Suprapubic skin (tissue), 4 donors: Measurements from ENCODE around the gene ABHD2. TPM values are rescaled to one million over a fixed set of nuclear protein-coding genes. Genes with fewer than 3 reads are reported as not detected.

Source experiments
- DNase-seq, 2 donors: peaks; one replicate each; pipeline ENCODE4 v3.0.0-alpha.2; 2019; ENCODE audit warnings: low spot score in 2 of 2
- H3K27ac ChIP-seq: fragments of 200-600 bp; sonication (generic); one replicate; pipeline ENCODE4 v1.5.1; 2019
- H3K27me3 ChIP-seq: fragments of 200-600 bp; sonication (generic); one replicate; pipeline ENCODE4 v1.5.1; 2019
- H3K36me3 ChIP-seq: fragments of 200-600 bp; sonication (generic); one replicate; pipeline ENCODE4 v1.5.1; 2019
- H3K4me1 ChIP-seq: fragments of 200-600 bp; sonication (generic); one replicate; pipeline ENCODE4 v1.5.1; 2019
- H3K4me3 ChIP-seq: fragments of 200-600 bp; sonication (generic); one replicate; pipeline ENCODE4 v1.5.1; 2019; ENCODE audit warnings: mild to moderate bottlenecking
- H3K9me3 ChIP-seq: fragments of 200-600 bp; sonication (generic); one replicate; pipeline ENCODE4 v1.5.1; 2019
- EP300 ChIP-seq: sonication (generic); formaldehyde crosslinking; IDR thresholded peaks from one replicate; pipeline ENCODE4 v1.6.1; 2017; ENCODE audit warnings: antibody characterized with exemption
- POLR2A ChIP-seq, 2 donors: fragments of 450-650 bp; IDR thresholded peaks; one replicate each; pipeline ENCODE4 v1.6.1; 2017; ENCODE audit warnings: antibody characterized with exemption in 2 of 2, mild to moderate bottlenecking in 2 of 2, moderate library complexity in 2 of 2
- POLR2AphosphoS5 ChIP-seq, 3 donors: sonication (generic); formaldehyde crosslinking; IDR thresholded peaks; one replicate each; pipeline ENCODE4 v1.6.1; 2017; ENCODE audit warnings: antibody characterized with exemption in 3 of 3
- WGBS: methylation state at CpG from one replicate; pipeline ENCODE4 v1.1.5; 2018; 5-methylcytosine and 5-hydroxymethylcytosine counted together
- total RNA-seq, 4 donors: library from RNA; depleted of rRNA; stranded (reverse); fragments of >200 nt; gene quantifications; one replicate each; pipeline ENCODE4 v1.1.0, GENCODE V29; 2016
- TF ChIP-seq, protein P1 (sequence below), 2 donors: fragments of 200-600 bp in 1 of 2; fragments of 450-650 bp in 1 of 2; sonication (generic) in 1 of 2; IDR thresholded peaks; one replicate each; pipeline ENCODE4 v1.5.1; 2016 to 2019; ENCODE audit warnings: antibody characterized with exemption in 2 of 2, mild to moderate bottlenecking in 1 of 2, moderate library complexity in 1 of 2

ABHD2 gene
- total RNA-seq, 4 donors from 2014 or later = 38.0 to 78.0 (median 63.2) TPM

DNA sequence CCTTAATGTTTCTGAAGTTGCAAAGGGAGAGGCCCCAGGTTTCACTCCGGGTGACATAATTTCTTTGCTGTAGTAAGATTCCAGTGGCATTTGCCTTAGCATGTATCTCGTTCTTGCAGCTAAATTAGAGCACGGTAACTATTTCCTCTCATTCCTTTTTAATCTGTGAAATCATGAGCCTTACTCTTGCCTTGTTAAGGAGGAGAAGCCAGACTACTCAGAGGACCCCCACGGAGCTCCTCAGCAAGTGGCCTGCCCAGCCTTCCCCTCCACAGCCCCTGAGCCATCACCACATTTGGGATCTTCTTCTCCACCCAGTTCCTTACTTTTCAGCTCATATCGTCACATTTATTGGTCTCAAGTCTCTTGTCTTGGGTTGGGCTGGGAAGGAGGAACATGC, 54.2 kb downstream of the ABHD2 start:
- DNase-seq = no peak
- Histone ChIP-seq H3K27ac (no peak overlapping the region), H3K9me3 (no peaks in the 10 kb centered on the region), H3K27me3 (no peaks in the 10 kb centered on the region), H3K4me3 (no peak overlapping the region), H3K4me1 (peaks cover 36% of the 10 kb centered on the region), H3K36me3 (peaks cover 13% of the 10 kb centered on the region)
- 80% methylated on average over 5 of the region's 5 CpGs for WGBS
- TF ChIP-seq POLR2A (IDR thresholded peaks at IDR 0.05) (no peak), POLR2AphosphoS5 (IDR thresholded peaks at IDR 0.05) (no peak)
- TF ChIP-seq, protein P1, sequence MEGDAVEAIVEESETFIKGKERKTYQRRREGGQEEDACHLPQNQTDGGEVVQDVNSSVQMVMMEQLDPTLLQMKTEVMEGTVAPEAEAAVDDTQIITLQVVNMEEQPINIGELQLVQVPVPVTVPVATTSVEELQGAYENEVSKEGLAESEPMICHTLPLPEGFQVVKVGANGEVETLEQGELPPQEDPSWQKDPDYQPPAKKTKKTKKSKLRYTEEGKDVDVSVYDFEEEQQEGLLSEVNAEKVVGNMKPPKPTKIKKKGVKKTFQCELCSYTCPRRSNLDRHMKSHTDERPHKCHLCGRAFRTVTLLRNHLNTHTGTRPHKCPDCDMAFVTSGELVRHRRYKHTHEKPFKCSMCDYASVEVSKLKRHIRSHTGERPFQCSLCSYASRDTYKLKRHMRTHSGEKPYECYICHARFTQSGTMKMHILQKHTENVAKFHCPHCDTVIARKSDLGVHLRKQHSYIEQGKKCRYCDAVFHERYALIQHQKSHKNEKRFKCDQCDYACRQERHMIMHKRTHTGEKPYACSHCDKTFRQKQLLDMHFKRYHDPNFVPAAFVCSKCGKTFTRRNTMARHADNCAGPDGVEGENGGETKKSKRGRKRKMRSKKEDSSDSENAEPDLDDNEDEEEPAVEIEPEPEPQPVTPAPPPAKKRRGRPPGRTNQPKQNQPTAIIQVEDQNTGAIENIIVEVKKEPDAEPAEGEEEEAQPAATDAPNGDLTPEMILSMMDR (IDR thresholded peaks at IDR 0.05) = no peak

DNA sequence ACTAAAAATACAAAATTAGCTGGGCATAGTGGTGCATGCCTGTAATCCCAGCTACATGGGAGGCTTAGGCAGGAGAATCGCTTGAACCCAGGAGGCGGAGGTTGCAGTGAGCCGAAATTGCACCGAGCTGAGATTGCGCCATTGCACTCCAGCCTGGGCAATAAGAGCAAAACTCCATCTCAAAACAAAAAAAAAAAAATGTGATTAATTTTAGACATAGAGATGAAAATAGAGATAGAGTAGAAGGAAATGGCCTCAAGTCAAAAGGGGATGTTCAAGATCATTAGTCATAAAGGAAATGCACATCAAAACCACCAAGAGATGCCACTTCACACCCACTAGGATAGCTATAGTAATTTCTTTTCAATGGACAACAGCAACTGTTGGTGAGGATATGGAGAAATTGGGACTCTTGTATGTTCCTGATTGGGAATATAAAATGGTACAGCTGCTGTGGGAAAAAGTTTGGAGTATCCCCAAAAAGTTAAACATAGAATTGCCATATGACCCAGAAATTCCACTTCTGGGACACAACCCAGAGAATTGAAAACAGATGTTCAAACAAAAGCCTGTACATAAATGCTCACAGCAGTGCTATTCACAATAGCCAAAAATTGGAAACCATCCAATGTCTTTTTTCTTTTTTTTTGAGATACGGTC, 55.4 kb downstream of the ABHD2 start:
- TF ChIP-seq, protein P1 (IDR thresholded peaks at IDR 0.05) = no peak
- TF ChIP-seq POLR2AphosphoS5 (IDR thresholded peaks at IDR 0.05) = no peak
- TF ChIP-seq POLR2A (IDR thresholded peaks at IDR 0.05) = no peak
- no peak for TF ChIP-seq EP300
- H3K27ac ChIP-seq = peak overlapping the region; percentile 28
- H3K9me3 ChIP-seq = no peaks in the 10 kb centered on the region
- no peak overlapping the region for H3K4me3 ChIP-seq
- peaks cover 13% of the 10 kb centered on the region for H3K36me3 ChIP-seq
- DNase-seq = no peak
- H3K4me1 ChIP-seq = peaks cover 25% of the 10 kb centered on the region
- H3K27me3 ChIP-seq = no peaks in the 10 kb centered on the region
- WGBS = 33% methylated on average over 6 of the region's 6 CpGs

DNA sequence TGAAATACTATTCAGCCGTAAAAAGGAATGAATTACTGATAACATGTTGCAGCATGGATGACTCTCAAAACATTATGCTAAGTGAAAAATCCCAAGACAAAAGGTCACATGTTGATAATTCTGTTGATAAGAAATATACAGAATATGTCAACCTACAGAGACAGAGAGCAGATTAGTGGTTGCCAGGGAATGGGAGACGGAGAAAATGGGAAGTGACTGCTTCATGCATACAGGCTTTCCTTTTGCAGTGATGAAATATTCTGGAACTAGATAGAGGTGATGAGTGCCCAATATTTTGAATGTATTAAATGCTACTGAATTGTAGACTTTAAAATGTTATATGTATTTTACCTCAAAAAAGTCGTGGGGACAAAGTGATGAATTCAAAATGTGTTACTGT, 56.2 kb downstream of the ABHD2 start:
- Histone ChIP-seq H3K36me3 (peaks cover 8% of the 10 kb centered on the region), H3K27ac (peak overlapping the region; percentile 28), H3K4me1 (peaks cover 24% of the 10 kb centered on the region), H3K27me3 (no peaks in the 10 kb centered on the region), H3K9me3 (no peaks in the 10 kb centered on the region), H3K4me3 (no peak overlapping the region)
- WGBS = 93% methylated on average over 3 of the region's 3 CpGs
- no peak for TF ChIP-seq POLR2AphosphoS5 (IDR thresholded peaks at IDR 0.05)
- TF ChIP-seq POLR2A (IDR thresholded peaks at IDR 0.05) = no peak
- TF ChIP-seq EP300 = no peak
- TF ChIP-seq, protein P1 (IDR thresholded peaks at IDR 0.05) = no peak
- no peak for DNase-seq

- H3K27ac ChIP-seq = no peak overlapping the region
- no peak overlapping the region for H3K4me3 ChIP-seq
- peaks cover 25% of the 10 kb centered on the region for H3K4me1 ChIP-seq
- H3K27me3 ChIP-seq = no peaks in the 10 kb centered on the region
- H3K9me3 ChIP-seq = no peaks in the 10 kb centered on the region
- no peak for DNase-seq
- WGBS = 73% methylated on average over 5 of the region's 5 CpGs
- no peak for TF ChIP-seq EP300
- no peak for TF ChIP-seq POLR2AphosphoS5 (IDR thresholded peaks at IDR 0.05)
- TF ChIP-seq, protein P1 (IDR thresholded peaks at IDR 0.05) = no peak
- TF ChIP-seq POLR2A (IDR thresholded peaks at IDR 0.05) = no peak
- H3K36me3 ChIP-seq = no peaks in the 10 kb centered on the region
These were observed 58.1 kb downstream of the ABHD2 start for GRCh38 chr15:89146366-89146765.

DNA sequence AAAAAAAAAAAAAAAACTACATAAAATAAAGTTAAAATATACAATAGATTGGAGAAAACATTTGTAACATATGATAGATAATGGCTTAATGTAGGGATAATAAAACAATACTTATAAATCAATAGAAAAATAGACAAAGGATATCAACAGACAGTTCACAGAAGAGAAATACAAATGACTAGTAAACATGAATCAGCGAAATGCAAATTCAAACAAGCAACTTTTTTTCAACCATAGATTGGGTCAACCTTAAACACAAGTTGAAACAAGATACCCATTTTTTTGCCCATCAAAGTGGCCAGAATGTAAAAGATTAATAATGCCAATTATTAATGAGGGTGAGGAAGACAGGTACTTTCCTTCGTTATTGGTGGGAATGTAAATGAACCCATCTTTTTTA, 59.9 kb downstream of the ABHD2 start:
- H3K4me1 ChIP-seq = peaks cover 23% of the 10 kb centered on the region
- TF ChIP-seq, protein P1 (IDR thresholded peaks at IDR 0.05) = no peak
- no peak for TF ChIP-seq EP300
- no peak for TF ChIP-seq POLR2A (IDR thresholded peaks at IDR 0.05)
- TF ChIP-seq POLR2AphosphoS5 (IDR thresholded peaks at IDR 0.05) = no peak
- no peak for DNase-seq
- no peaks in the 10 kb centered on the region for H3K27me3 ChIP-seq
- H3K9me3 ChIP-seq = no peaks in the 10 kb centered on the region
- H3K4me3 ChIP-seq = no peak overlapping the region
- H3K36me3 ChIP-seq = peaks cover 17% of the 10 kb centered on the region
- no peak overlapping the region for H3K27ac ChIP-seq
- 75% methylated on average over 2 of the region's 2 CpGs for WGBS
